Natural killer cell (primary cell): ENCODE measurements around the gene IGF2. TPM values are rescaled to one million over a fixed set of nuclear protein-coding genes. Genes with fewer than 3 reads are reported as not detected.

Source experiments
- ATAC-seq, 3 donors: fragments of 150-1000 bp in 2 of 3; fragments of 200-7000 bp in 1 of 3; cut with Tn5 transposase; 1 replicate in 1 of 3; 2 replicates in 2 of 3; pipeline ENCODE4 v1.10.0; 2021; ENCODE audit warnings: mild to moderate bottlenecking in 2 of 3, moderate library complexity in 2 of 3
- DNase-seq, 2 donors: peaks; one replicate each; pipeline versions ENCODE4 v3.0.0 to v3.0.0-alpha.2; 2013 to 2021; ENCODE audit warnings: mixed read lengths in 1 of 2
- H3K27ac ChIP-seq: one replicate; pipeline ENCODE4 v1.5.1; 2013; ENCODE audit warnings: mild to moderate bottlenecking, low read length
- H3K27me3 ChIP-seq: one replicate; pipeline ENCODE4 v1.6.1; 2013; ENCODE audit warnings: low read length; ENCODE audit not compliant: control insufficient read depth, insufficient read depth
- H3K36me3 ChIP-seq: one replicate; pipeline ENCODE4 v1.6.1; 2013; ENCODE audit warnings: low read length; ENCODE audit not compliant: control insufficient read depth, insufficient read depth
- H3K4me1 ChIP-seq: one replicate; pipeline ENCODE4 v1.6.1; 2013; ENCODE audit warnings: low read length; ENCODE audit not compliant: control insufficient read depth, insufficient read depth
- H3K4me3 ChIP-seq: one replicate; pipeline ENCODE4 v1.5.1; 2013; ENCODE audit warnings: low read length
- H3K9me3 ChIP-seq: one replicate; pipeline ENCODE4 v1.6.1; 2013; ENCODE audit warnings: low read length; ENCODE audit not compliant: control insufficient read depth, insufficient read depth
- H3K27ac Mint-ChIP-seq, 2 donors: one replicate each; pipeline ENCODE4 v1.8.0; 2022; ENCODE audit warnings: mild to moderate bottlenecking in 2 of 2, mixed read lengths in 2 of 2, moderate library complexity in 1 of 2
- H3K27me3 Mint-ChIP-seq, 2 donors: one replicate each; pipeline ENCODE4 v1.8.0; 2022; ENCODE audit warnings: low read depth in 2 of 2, mixed read lengths in 2 of 2
- H3K36me3 Mint-ChIP-seq: one replicate; pipeline ENCODE4 v1.8.0; 2022; ENCODE audit warnings: mixed read lengths
- H3K4me1 Mint-ChIP-seq, 2 donors: one replicate each; pipeline ENCODE4 v1.8.0; 2022; ENCODE audit warnings: mixed read lengths in 2 of 2
- H3K4me3 Mint-ChIP-seq: one replicate; pipeline ENCODE4 v1.8.0; 2022; ENCODE audit warnings: mild to moderate bottlenecking, moderate library complexity, mixed read lengths
- H3K9me3 Mint-ChIP-seq, 2 donors: one replicate each; pipeline ENCODE4 v1.8.0; 2022; ENCODE audit warnings: mixed read lengths in 2 of 2
- CTCF ChIP-seq: fragments of 200-600 bp; IDR thresholded peaks from one replicate; pipeline ENCODE4 v1.8.0; 2022; ENCODE audit warnings: antibody characterized with exemption
- whole genome bisulfite sequencing: methylation state at CpG from one replicate; pipeline ENCODE4 v1.1.7; 2013; ENCODE audit warnings: missing lambda C conversion rate; ENCODE audit not compliant: insufficient coverage; 5-methylcytosine and 5-hydroxymethylcytosine counted together
- intact Hi-C: fragments of 100-400 bp; cut with micrococcal nuclease; formaldehyde crosslinking; loops from one replicate; pipeline ENCODE4 v1.14.2; 2022
- total RNA-seq, 4 donors: library from RNA; stranded (reverse); fragments of 120-200 nt in 1 of 4; gene quantifications; one replicate each; pipeline versions ENCODE4 v1.2.3 to v1.2.4, GENCODE V29; 2013 to 2022

IGF2 gene
- total RNA-seq, 3 donors from 2014 or later (not counting 1 experiment from before 2014, with no cell fraction given): not detected

- no peaks in the 10 kb centered on the region for H3K36me3 ChIP-seq
- DNase-seq: peak in 1 of 2 donors; percentile 22
- Mint-ChIP-seq H3K4me1 (no peaks in the 10 kb centered on the region), H3K4me3 (no peak overlapping the region), H3K36me3 (no peaks in the 10 kb centered on the region), H3K9me3 (no peaks in the 10 kb centered on the region), H3K27me3 (peaks cover 0 to 7% of the 10 kb centered on the region in 2 donors), H3K27ac (no peak overlapping the region)
- no peaks in the 10 kb centered on the region for H3K9me3 ChIP-seq
- H3K27me3 ChIP-seq: no peaks in the 10 kb centered on the region
- no peak overlapping the region for H3K27ac ChIP-seq
- no peaks in the 10 kb centered on the region for H3K4me1 ChIP-seq
- intact Hi-C loops: no loop called here
- no peak for ATAC-seq
- WGBS: 79% methylated on average over 20 of the region's 20 CpGs
- H3K4me3 ChIP-seq: no peak overlapping the region
- TF ChIP-seq CTCF: no peak
Observed at GRCh38 chr11:2099516-2100349, 39.5 kb downstream of the IGF2 start.

- no peaks in the 10 kb centered on the region for H3K4me1 Mint-ChIP-seq
- no peaks in the 10 kb centered on the region for H3K27me3 ChIP-seq
- H3K9me3 ChIP-seq: no peaks in the 10 kb centered on the region
- H3K9me3 Mint-ChIP-seq: no peaks in the 10 kb centered on the region
- intact Hi-C loops: no loop called here
- no peak overlapping the region for H3K27ac ChIP-seq
- no peaks in the 10 kb centered on the region for H3K36me3 ChIP-seq
- TF ChIP-seq CTCF: no peak
- H3K27me3 Mint-ChIP-seq: peaks cover 0 to 3% of the 10 kb centered on the region in 2 donors
- ATAC-seq (no peak), DNase-seq (no peak)
- 75% methylated on average over 22 of the region's 22 CpGs for WGBS
- H3K4me1 ChIP-seq: no peaks in the 10 kb centered on the region
- H3K4me3 Mint-ChIP-seq: no peak overlapping the region
- H3K4me3 ChIP-seq: no peak overlapping the region
- H3K36me3 Mint-ChIP-seq: no peaks in the 10 kb centered on the region
- H3K27ac Mint-ChIP-seq: no peak overlapping the region
Observed at GRCh38 chr11:2098691-2099515, 40.3 kb downstream of the IGF2 start.

- TF ChIP-seq CTCF: no peak
Observed at GRCh38 chr11:2097998-2098690, 41.0 kb downstream of the IGF2 start.

More at GRCh38 chr11:2097998-2098690, 41.0 kb downstream of the IGF2 start:
- intact Hi-C loops: no loop called here
- Mint-ChIP-seq H3K27ac (no peak overlapping the region), H3K9me3 (no peaks in the 10 kb centered on the region), H3K4me1 (no peaks in the 10 kb centered on the region), H3K4me3 (no peak overlapping the region), H3K36me3 (no peaks in the 10 kb centered on the region), H3K27me3 (peaks cover 0 to 6% of the 10 kb centered on the region in 2 donors)
- 90% methylated on average over 14 of the region's 14 CpGs for WGBS
- H3K36me3 ChIP-seq: no peaks in the 10 kb centered on the region
- no peaks in the 10 kb centered on the region for H3K27me3 ChIP-seq
- DNase-seq (no peak), ATAC-seq (no peak)
- H3K4me1 ChIP-seq: peaks cover 2% of the 10 kb centered on the region
- H3K4me3 ChIP-seq: no peak overlapping the region
- H3K27ac ChIP-seq: no peak overlapping the region
- no peaks in the 10 kb centered on the region for H3K9me3 ChIP-seq
